HS-5 (cell line): ENCODE results near the gene MYO10.
"Not testable (repeated sequence)": the region's sequence is repeated elsewhere in the genome, so short reads cannot be mapped to it uniquely, and the experiment has no call there.

Source experiments
- DNase-seq: peaks from one replicate; pipeline ENCODE4 v3.0.0-alpha.2; 2012; ENCODE audit warnings: low read depth

Gene MYO10

GRCh38 chr5:16740066-16740810, 195.8 kb downstream of the MYO10 start:
- DNase-seq = no peak

GRCh38 chr5:16738393-16738792, 197.7 kb downstream of the MYO10 start:
- not testable (repeated sequence) for DNase-seq

- DNase-seq = no peak
These were observed 198.3 kb downstream of the MYO10 start for GRCh38 chr5:16737620-16738364.

- DNase-seq = no peak
These were observed 198.9 kb downstream of the MYO10 start for GRCh38 chr5:16737209-16737608.

GRCh38 chr5:16736158-16736995, 199.7 kb downstream of the MYO10 start:
- DNase-seq = no peak

- no peak for DNase-seq
These were observed 200.7 kb downstream of the MYO10 start for GRCh38 chr5:16735101-16736060.

- DNase-seq = no peak
These were observed 202.6 kb downstream of the MYO10 start for GRCh38 chr5:16733331-16734006.

- no peak for DNase-seq
These were observed 203.7 kb downstream of the MYO10 start for GRCh38 chr5:16732356-16732755.

- no peak for DNase-seq
These were observed 208.2 kb downstream of the MYO10 start for GRCh38 chr5:16727755-16728325.

- no peak for DNase-seq
These were observed 209.5 kb downstream of the MYO10 start for GRCh38 chr5:16726538-16726946.

- DNase-seq = no peak
These were observed 210.5 kb downstream of the MYO10 start for GRCh38 chr5:16725575-16725974.

GRCh38 chr5:16723821-16724220, 212.3 kb downstream of the MYO10 start:
- DNase-seq = no peak

- DNase-seq = no peak
These were observed 214.0 kb downstream of the MYO10 start for GRCh38 chr5:16722097-16722495.

GRCh38 chr5:16721151-16722096, 214.7 kb downstream of the MYO10 start:
- no peak for DNase-seq

GRCh38 chr5:16718036-16718435, 218.1 kb downstream of the MYO10 start:
- DNase-seq = not testable (repeated sequence)

GRCh38 chr5:16713386-16713928, 222.6 kb downstream of the MYO10 start:
- no peak for DNase-seq

GRCh38 chr5:16712620-16713019, 223.5 kb downstream of the MYO10 start:
- DNase-seq = no peak

GRCh38 chr5:16712178-16712577, 223.9 kb downstream of the MYO10 start:
- DNase-seq = no peak
